Neural cell (in vitro differentiated cells): ENCODE data around the gene PLA2G2A.

ENCODE experiments used
- EP300 ChIP-seq: fragments of 450-650 bp; conservative IDR thresholded peaks from 2 replicates; pipeline ENCODE4 v1.6.1; 2014; ENCODE audit warnings: antibody characterized with exemption, mild to moderate bottlenecking, moderate library complexity; ENCODE audit not compliant: poor library complexity, severe bottlenecking
- POLR2AphosphoS5 ChIP-seq: IDR thresholded peaks from 2 replicates; pipeline ENCODE4 v1.6.1; 2012
- RAD21 ChIP-seq: fragments of 450-650 bp; conservative IDR thresholded peaks from 2 replicates; pipeline ENCODE4 v1.6.1; 2014; ENCODE audit warnings: antibody characterized with exemption, mild to moderate bottlenecking, moderate library complexity
- TF ChIP-seq, protein P1 (sequence below): fragments of 450-650 bp; IDR thresholded peaks from 2 replicates; pipeline ENCODE4 v1.5.1; 2014; ENCODE audit warnings: antibody characterized with exemption, mild to moderate bottlenecking, moderate library complexity; ENCODE audit not compliant: poor library complexity, severe bottlenecking

DNA sequence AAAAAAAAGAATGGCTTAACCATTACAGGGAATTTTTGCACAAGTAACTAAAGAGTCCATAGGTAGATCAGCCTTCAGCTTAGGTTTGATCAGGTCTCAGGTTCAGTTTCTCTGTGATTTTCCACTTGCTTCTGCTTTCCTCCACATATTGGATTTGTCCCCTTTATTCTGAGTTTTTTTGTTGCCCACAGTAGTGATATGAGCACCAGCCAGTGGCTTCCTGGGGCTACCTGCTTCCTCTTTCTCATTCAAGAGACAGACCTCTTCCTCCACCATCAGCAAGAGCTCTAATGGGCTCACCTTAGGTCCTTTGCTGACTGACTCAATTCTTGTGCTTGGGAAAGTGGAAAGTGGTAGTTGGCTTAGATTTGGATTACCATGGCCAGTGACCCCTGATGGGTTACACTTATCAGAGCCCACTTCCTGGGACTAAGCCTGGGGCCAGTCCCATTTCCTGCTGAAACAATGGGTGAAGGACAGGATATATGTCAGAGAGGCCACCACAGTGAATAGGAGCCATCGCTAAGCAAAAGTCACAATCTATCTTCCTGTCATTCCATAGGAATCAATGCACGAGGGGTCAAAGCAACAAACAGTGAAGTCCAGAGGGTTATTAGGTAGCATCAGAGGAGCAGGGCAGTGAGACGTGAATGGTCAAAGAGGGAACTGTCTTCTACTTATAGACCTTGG lies 43.2 kb downstream of the PLA2G2A start:
- TF ChIP-seq, protein P1, sequence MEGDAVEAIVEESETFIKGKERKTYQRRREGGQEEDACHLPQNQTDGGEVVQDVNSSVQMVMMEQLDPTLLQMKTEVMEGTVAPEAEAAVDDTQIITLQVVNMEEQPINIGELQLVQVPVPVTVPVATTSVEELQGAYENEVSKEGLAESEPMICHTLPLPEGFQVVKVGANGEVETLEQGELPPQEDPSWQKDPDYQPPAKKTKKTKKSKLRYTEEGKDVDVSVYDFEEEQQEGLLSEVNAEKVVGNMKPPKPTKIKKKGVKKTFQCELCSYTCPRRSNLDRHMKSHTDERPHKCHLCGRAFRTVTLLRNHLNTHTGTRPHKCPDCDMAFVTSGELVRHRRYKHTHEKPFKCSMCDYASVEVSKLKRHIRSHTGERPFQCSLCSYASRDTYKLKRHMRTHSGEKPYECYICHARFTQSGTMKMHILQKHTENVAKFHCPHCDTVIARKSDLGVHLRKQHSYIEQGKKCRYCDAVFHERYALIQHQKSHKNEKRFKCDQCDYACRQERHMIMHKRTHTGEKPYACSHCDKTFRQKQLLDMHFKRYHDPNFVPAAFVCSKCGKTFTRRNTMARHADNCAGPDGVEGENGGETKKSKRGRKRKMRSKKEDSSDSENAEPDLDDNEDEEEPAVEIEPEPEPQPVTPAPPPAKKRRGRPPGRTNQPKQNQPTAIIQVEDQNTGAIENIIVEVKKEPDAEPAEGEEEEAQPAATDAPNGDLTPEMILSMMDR: no peak
- TF ChIP-seq POLR2AphosphoS5 (no peak), RAD21 (no peak), EP300 (no peak)
